Cardiac fibroblast (primary cell): Measurements from ENCODE around the gene PHPT1.
"Not testable (repeated sequence)": the region's sequence is repeated elsewhere in the genome, so short reads cannot be mapped to it uniquely, and the experiment has no call there.

ENCODE experiments used
- DNase-seq, 2 donors: peaks; one replicate each; pipeline versions ENCODE4 v3.0.0 to v3.0.0-alpha.2; 2010; ENCODE audit warnings: low read depth in 2 of 2
- H3K4me3 ChIP-seq, 2 donors: replicated peaks in 1 of 2; 1 replicate in 1 of 2; 2 replicates in 1 of 2; pipeline ENCODE4 v1.5.1; 2011; ENCODE audit warnings: low read depth in 2 of 2, low read length in 2 of 2, mild to moderate bottlenecking in 2 of 2, moderate library complexity in 1 of 2
- TF ChIP-seq, protein P1 (sequence below): IDR thresholded peaks from one replicate; pipeline ENCODE4 v1.5.1; 2011; ENCODE audit warnings: low read depth, mild to moderate bottlenecking, low read length, inconsistent platforms

PHPT1 gene

DNA sequence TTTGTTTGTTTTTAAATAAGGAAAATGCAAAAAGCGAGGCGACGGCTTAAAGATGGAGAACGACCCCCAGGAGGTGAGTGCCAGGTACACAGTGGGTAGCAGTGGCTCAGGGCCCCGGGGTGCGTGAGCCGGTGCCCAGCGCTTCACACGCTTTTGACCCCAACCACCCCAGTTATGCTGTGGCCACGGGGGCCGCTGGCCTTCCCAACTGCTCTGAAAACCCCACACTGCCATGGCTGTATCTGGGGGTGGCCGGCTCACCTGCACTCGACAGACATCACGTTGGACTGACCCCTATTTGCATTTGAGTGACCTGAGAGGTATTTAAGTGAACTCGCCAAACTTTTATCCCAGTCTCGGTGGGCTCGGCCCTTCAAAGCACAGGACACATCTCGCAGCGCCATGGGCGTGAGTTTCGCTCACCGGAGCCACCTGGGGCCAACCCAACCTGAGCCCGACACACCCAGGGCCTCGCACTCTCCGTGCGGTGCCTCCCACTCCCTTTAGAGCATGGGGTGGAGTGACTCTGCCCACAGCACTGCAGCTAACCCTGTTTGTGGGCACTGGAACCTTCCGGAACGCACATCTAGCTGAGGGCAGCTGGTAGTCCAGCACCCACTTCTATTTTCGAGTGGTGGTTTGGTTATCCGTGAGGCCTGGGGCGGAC, 20.6 kb upstream of the PHPT1 start:
- H3K4me3 ChIP-seq: no peak overlapping the region
- TF ChIP-seq, protein P1, sequence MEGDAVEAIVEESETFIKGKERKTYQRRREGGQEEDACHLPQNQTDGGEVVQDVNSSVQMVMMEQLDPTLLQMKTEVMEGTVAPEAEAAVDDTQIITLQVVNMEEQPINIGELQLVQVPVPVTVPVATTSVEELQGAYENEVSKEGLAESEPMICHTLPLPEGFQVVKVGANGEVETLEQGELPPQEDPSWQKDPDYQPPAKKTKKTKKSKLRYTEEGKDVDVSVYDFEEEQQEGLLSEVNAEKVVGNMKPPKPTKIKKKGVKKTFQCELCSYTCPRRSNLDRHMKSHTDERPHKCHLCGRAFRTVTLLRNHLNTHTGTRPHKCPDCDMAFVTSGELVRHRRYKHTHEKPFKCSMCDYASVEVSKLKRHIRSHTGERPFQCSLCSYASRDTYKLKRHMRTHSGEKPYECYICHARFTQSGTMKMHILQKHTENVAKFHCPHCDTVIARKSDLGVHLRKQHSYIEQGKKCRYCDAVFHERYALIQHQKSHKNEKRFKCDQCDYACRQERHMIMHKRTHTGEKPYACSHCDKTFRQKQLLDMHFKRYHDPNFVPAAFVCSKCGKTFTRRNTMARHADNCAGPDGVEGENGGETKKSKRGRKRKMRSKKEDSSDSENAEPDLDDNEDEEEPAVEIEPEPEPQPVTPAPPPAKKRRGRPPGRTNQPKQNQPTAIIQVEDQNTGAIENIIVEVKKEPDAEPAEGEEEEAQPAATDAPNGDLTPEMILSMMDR: no peak

DNA sequence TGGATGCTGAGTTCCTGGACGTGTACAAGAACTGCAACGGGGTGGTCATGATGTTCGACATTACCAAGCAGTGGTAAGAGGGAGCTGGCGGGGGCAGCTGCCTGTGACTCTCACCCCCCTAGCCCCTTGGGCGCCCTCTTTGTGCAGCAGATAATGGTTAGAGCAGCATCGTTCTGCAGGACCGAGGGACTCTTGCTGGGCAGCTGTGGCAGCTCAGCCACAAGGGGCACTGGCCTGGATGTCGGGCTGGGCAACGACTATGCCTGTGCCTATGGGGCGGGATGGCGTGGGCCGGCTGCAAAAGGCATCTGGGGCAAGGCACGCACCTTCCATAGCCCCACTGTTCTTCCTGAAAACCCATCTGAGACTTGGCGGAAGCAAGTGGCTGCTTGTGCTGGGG, 19.8 kb upstream of the PHPT1 start:
- TF ChIP-seq, protein P1: no peak
- no peak overlapping the region for H3K4me3 ChIP-seq
- no peak for DNase-seq

More for the DNA sequence above, 20.6 kb upstream of the PHPT1 start:
- no peak for DNase-seq

DNA sequence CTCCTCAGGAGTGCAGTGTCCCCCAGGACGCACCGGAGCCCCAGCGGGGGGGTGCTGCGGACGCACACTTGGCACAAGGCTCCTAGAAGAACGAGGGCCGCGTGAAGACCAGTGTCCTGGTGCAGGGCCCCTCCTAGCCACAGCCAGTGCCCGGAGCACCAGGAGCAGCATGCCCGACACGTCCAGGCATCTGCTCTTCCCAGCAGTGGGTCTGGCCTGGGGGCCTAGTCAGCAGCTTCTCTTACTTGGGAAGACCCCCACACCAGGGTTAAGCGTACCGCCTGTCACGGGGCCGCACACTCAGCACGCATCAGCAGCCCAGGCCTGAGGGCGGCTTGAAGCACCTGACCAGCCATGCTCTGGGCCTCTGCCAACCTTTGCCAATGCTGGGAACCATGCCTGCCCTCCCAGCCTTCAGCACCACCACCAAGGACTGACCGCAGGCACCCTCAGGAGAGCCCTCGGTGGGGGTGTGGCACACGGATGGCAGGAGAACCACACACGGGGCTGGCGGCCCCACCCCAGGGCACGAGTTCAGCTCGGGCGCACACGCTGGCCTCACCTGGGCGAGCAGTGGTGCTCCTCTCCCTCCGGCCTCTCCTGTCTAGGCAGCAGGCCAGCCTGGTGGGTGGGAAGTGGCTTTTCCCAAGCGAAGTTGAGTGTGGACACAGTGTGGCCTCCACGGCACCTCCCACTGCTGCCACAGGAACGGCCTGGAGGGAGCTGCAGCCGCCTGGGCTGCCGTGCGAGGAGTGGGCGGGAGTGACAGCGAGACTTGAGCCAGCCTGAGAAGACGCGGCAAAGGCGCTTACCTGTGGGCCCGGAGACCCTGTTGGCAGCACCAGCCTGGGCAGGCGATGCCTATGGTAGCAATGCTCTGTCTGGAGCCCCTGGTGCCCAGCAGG, 19.0 kb upstream of the PHPT1 start:
- H3K4me3 ChIP-seq: no peak overlapping the region
- TF ChIP-seq, protein P1: no peak
- DNase-seq: no peak

DNA sequence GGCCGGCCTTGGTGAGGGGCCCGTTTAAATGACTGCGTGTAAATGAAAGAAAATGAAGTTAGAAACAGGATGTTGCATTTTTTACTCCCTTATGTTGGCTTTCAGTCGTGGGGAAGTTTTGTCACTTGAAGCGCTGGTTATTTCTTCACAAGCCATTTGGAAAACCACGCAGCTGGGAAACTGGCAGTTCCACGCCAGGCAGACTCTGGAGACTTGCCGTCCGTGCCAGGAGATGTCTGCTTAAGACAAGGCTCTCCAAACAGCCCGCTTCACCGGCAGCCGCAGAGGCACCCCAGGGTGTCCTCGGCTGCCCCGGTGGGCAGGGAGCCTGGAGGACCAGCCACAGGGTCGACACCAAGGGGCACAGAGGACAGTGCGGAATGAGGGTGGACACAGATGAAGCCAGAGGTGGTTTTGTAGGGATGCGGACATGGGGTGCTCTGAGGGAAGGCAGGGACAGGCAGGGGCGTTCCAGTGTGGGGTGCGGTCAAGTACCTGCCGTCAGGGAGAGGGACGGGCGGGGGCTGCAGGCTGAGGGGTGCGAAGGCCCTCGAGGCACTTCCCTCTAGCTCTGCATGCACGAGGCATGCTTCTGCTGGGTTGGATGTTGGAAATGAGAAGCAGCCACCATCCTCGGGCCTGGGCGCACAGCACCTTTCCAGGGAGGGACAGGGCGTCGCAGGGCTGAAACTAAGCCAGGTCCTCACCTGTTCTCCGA, 18.0 kb upstream of the PHPT1 start:
- TF ChIP-seq, protein P1: no peak
- no peak for DNase-seq
- H3K4me3 ChIP-seq: no peak overlapping the region

DNA sequence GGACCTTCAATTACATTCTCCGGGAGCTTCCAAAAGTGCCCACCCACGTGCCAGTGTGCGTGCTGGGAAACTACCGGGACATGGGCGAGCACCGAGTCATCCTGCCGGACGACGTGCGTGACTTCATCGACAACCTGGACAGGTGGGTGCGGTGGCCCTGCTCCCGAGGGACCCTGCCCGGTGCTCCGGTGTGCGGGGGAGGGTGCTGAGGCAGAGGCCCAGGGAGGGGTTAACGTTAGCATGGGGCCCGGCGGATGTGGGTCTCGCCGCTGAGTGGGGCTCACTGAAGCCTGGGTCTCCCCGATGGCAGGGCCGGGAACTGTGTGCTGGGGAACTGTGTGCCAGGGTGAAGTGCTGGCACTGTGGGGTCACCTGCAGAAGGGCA, 17.5 kb upstream of the PHPT1 start:
- no peak overlapping the region for H3K4me3 ChIP-seq
- TF ChIP-seq, protein P1: no peak
- no peak for DNase-seq

DNA sequence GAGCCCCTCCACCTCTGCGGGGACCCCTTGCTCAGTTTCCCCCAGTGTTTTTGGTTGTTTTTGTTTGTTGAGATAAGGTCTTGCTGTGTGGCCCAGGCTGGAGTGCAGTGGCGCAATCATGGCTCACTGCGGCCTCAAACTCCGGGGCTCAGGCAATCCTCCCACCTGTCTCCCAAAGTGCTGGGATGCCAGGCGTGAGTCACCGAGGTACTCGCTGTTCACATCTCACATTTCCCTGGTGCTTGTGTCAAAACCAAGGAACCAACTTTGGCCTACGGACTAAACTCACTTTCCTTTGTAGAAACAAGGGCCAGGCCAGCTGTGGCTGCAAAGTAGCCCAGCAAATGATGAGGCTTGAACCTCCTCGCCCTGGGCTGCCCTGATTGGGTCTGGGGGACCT, 16.6 kb upstream of the PHPT1 start:
- no peak overlapping the region for H3K4me3 ChIP-seq

DNA sequence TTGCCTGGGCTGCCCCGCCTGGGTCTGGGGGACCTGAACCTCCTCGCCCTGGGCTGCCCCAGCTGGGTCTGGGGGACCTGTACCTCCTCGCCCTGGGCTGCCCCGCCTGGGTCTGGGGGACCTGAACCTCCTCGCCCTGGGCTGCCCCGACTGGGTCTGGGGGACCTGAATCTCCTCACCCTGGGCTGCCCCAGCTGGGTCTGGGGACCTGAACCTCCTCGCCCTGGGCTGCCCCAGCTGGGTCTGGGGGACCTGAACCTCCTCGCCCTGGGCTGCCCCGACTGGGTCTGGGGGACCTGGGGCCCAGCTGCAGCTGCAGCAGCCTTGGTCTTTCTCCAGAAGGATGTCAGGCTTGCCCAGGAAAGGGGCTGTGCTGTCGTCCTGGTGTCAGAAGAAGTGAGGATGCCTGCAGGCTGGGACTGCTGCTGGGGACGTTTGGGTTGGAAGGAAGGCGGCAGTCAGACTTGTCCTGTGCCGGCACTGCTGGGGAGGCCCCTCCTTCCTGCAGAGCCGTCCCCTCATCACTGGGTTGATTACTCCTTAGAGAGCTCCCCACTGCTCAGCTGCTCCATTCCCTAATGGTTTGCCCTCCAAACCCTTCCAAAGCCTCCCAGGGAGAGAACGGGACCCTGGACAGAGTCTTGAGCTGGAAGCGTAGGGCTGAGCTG, 15.7 kb upstream of the PHPT1 start:
- DNase-seq, H3K4me3 ChIP-seq: not testable (repeated sequence)

More for the DNA sequence above, 16.6 kb upstream of the PHPT1 start:
- DNase-seq: no peak
- TF ChIP-seq, protein P1: no peak
